NOMO-1 treated with dmso at 0.1 percent for 144 hours (cell line): ENCODE measurements around the gene P2RX5.

Experiments
- DNase-seq: peaks from one replicate; lab custom pipeline; 2025; ENCODE audit not compliant: unreplicated experiment; lab: John Stamatoyannopoulos, UW

P2RX5 gene

GRCh38 chr17:3658784-3659449 lies 37.0 kb downstream of the P2RX5 start:
- DNase-seq, result no peak

DNA sequence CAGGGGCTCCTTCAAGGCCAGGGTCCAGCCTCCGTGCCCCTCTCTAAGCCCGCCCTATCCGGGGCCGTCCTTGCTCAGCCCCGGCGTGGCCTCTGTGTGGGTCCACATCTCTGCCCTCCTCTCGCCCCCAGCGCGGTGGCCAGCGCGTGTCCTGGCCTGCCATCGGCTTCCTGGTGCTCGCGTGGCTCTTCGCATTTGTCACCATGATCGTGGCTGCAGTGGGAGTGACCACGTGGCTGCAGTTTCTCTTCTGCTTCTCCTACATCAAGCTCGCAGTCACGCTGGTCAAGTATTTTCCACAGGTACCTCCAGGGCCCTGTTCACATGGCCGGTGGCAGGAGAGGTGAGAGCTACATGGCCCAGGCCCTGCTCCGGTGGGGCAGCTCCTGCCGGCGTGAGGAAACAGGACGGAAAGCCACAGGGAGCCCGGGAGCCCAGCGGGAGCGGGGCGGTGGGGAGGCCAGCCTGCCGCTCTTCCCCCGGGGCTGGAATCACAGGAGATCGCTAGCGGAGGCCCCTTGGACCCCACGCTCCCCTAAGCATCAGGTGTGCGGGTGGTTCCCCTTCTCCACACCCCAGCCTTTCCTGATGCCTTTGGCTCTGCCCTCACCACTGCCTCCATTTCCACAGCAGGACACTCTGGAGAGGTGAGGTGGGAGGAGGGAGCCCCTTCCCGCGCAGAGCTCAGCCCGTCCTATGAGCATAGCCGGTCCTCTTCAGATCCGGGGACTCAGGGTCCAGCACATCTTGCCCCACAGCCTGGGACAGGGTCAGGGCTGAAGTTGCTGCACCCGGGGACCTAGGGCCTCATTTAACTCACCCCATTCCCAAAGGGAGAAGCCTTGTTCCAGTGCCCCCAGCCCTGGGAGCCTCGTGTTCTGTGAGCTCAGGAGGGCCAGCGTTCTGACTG lies 37.8 kb downstream of the P2RX5 start:
- no peak for DNase-seq

- DNase-seq, result no peak
Observed at GRCh38 chr17:3657588-3657869, 38.4 kb downstream of the P2RX5 start.

GRCh38 chr17:3656755-3657587 lies 39.0 kb downstream of the P2RX5 start:
- DNase-seq, result no peak

GRCh38 chr17:3656353-3656752 lies 39.6 kb downstream of the P2RX5 start:
- DNase-seq, result no peak

DNA sequence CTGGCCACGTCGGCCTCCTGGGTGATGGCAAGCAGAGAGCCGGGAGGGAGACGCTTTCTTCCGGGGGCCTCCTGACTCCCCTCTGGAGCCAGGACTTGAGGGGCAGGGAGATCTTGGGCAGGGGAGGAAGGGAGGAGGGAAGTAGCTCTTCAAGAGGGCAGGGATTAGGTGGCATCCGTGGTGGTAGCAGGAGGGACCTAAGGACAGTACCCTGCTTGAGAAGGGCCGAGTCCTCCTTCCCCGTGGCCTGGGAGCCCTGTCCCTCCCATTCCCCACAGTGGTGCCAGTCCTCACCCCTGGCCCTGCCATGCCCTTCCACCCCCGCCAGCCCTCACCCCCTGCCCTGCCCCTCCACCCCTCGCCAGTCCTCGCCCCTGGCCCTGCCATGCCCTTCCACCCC lies 40.2 kb downstream of the P2RX5 start:
- DNase-seq, result no peak

- DNase-seq, result no peak
Observed at GRCh38 chr17:3647769-3648555, 48.0 kb downstream of the P2RX5 start.

DNA sequence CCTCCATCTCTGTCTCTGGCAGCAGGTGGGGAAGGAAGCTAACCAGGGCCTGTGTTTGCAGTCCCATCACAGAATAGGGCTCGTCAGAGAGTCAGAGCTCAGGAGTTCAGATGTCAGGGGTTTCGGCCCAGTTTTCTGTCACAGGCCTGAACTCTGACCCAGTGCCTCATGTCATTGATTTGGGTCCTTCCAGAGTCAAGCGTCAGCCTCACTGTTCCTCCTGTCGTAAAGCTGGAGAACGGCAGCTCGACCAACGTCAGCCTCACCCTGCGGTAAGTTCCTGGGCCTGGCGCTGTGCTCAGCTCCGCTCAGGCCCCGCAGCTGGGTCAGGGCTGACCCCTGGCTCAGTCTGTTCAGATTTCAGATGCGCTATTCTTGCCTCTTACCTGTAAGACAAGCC lies 48.7 kb downstream of the P2RX5 start:
- DNase-seq, result no peak

- no peak for DNase-seq
Observed at GRCh38 chr17:3645310-3645709, 50.6 kb downstream of the P2RX5 start.

DNA sequence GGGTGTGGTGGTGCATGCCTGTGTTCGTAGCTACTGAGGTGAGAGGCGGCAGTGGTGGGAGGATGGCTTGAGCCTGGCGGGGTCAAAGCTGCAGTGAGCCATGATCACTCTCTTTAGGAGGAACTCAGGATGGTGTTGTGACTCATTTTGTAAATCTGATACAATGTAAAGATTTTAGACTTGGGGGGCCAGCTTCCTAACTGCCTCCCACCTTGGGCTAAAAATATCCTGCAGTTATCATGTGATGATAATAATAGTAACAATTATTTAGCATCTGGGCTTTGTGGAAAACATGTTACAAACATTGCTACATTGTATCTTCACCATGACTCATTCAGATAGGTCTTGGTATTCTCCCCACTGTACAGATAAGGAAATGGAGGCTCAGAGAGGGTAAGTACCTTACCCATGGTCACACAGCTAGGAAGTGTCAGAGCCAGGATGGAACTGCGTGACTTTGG lies 52.0 kb downstream of the P2RX5 start:
- no peak for DNase-seq

GRCh38 chr17:3641717-3642486 lies 54.1 kb downstream of the P2RX5 start:
- no peak for DNase-seq

DNA sequence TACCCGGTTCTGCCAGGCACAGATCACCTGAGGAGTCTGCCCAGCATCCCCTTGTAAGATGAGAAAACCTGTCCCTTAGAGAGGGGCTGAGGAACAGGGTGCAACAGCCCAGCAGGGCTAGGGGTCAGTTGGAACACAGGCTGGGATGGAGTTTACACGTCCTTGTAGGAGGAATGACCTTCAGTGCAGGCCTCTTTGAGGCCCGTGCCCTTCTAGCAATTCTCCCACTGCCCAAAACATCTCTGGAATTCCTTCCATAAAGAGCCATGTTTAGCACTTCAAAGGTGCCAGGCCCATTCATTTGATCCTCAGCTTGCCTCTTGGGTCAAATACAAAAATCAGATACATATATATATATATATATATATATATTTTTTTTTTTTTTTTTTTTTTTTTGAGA lies 54.9 kb downstream of the P2RX5 start:
- no peak for DNase-seq

- DNase-seq, result no peak
Observed at GRCh38 chr17:3639981-3640596, 55.9 kb downstream of the P2RX5 start.

DNA sequence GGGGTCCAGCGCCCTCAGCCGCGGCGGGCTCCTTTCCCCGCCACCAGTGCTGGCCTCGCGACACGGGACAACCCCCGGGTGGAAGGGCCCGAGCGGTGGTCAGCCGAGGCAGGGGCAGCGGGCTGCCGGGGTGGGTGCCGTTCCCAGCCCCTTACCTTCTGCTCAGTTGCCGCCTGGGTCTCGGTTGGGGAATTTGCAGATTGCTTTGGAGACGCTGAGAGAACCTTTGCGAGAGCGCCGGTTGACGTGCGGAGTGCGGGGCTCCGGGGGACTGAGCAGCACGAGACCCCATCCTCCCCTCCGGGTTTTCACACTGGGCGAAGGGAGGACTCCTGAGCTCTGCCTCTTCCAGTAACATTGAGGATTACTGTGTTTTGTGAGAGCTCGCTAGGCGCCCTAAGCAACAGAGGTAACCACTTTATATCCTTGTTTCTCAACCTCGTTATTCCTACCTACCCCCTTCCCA lies 59.0 kb downstream of the P2RX5 start:
- DNase-seq, result no peak

- DNase-seq, result peak; percentile 96
Observed at GRCh38 chr17:3636154-3636907, 59.6 kb downstream of the P2RX5 start, which contains the start of the genes CTNS and SHPK. Gene CTNS (plus strand): TSS chr17:3636760. CDS start chr17:3640207, 3,447 bp downstream. Gene SHPK (minus strand): TSS chr17:3636250. CDS start chr17:3636219, 31 bp downstream.

DNA sequence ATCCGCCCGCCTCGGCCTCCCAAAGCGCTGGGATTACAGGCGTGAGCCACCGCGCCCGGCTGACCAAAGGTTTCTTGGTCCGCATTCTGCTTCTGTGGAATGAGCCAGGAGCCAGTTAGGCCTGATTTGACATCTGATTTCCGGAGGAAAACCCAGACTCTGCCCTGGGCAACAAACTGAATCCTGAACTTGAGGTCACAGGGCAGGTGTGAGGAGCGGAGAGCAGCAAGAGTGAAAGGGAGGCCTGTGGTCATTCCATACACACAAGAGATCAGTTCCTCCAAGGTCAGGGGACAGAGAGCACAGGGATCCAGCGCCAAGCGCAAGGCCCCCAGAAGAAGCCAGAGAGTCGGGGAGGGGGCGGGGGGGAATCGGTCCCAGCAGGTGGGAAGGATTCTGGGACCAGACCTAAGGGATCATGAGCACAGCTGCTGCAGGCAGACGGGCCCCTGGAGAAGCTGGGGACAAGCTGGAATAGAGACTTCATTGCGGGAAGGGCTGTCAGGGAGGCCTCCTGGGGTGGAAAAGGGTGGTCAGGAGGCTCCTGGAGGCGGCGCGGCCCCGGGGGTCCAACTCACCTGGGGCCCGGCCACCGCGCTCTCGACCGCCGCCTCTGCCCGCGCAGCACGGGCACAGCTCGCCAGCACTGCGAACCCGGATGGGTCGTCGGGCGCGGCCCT lies 60.3 kb downstream of the P2RX5 start:
- no peak for DNase-seq

- no peak for DNase-seq
Observed at GRCh38 chr17:3632287-3632686, 63.7 kb downstream of the P2RX5 start.

DNA sequence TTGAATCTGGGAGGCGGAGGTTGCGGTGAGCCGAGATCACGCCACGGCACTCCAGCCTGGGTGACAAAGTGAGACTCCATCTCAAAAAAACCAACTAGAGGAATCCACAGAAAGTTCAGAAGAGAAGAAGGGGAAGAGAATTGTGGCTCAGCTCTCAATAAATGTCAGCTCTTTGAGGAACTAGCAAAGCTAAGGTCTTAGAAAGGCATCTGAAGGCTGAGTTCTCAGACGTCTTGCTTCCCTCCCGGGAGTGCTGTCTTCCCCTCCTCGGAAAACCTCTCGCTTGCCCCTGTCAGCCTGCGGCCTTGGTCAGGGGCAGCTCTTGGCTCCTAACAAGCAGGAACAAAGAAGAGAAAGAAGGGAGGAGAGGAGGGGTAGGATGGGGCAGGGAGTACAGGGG lies 65.2 kb downstream of the P2RX5 start:
- DNase-seq, result no peak
